Nephron progenitor cell (in vitro differentiated cells): ENCODE results near the gene CD52.

ENCODE experiments used
- DNase-seq: peaks from one replicate; pipeline ENCODE4 v3.0.0; 2021
- H3K27ac Mint-ChIP-seq: 2 replicates; pipeline ENCODE4 v1.8.0; 2021; ENCODE audit warnings: mild to moderate bottlenecking, moderate library complexity, mixed read lengths
- H3K27me3 Mint-ChIP-seq: 2 replicates; pipeline ENCODE4 v1.8.0; 2021; ENCODE audit warnings: mild to moderate bottlenecking, low read depth, mixed read lengths; ENCODE audit not compliant: poor library complexity
- H3K36me3 Mint-ChIP-seq: 2 replicates; pipeline ENCODE4 v1.8.0; 2021; ENCODE audit warnings: low read depth, mixed read lengths
- H3K4me1 Mint-ChIP-seq: 2 replicates; pipeline ENCODE4 v1.8.0; 2021; ENCODE audit warnings: mixed read lengths
- H3K4me3 Mint-ChIP-seq: 2 replicates; pipeline ENCODE4 v1.8.0; 2021; ENCODE audit warnings: mild to moderate bottlenecking, moderate library complexity, mixed read lengths
- H3K9me3 Mint-ChIP-seq: 2 replicates; pipeline ENCODE4 v1.8.0; 2021; ENCODE audit warnings: mild to moderate bottlenecking, moderate library complexity, mixed read lengths
- CTCF ChIP-seq: fragments of 200-600 bp; sonication (generic); IDR thresholded peaks from 2 replicates; pipeline ENCODE4 v1.5.0; 2021; ENCODE audit warnings: antibody characterized with exemption

The CD52 gene

GRCh38 chr1:26286064-26286416 lies 31.7 kb upstream of the CD52 start:
- Mint-ChIP-seq H3K36me3 (no peaks in the 10 kb centered on the region), H3K4me3 (no peak overlapping the region), H3K27ac (no peak overlapping the region), H3K27me3 (no peaks in the 10 kb centered on the region), H3K9me3 (no peaks in the 10 kb centered on the region), H3K4me1 (peaks cover 81% of the 10 kb centered on the region)
- no peak for DNase-seq
- no peak for TF ChIP-seq CTCF

- no peaks in the 10 kb centered on the region for H3K27me3 Mint-ChIP-seq
- H3K36me3 Mint-ChIP-seq, result no peaks in the 10 kb centered on the region
- no peak for DNase-seq
- H3K27ac Mint-ChIP-seq, result peak overlapping the region; percentile 51
- H3K4me3 Mint-ChIP-seq, result no peak overlapping the region
- TF ChIP-seq CTCF, result no peak
- no peaks in the 10 kb centered on the region for H3K9me3 Mint-ChIP-seq
- peaks cover 81% of the 10 kb centered on the region for H3K4me1 Mint-ChIP-seq
Observed at GRCh38 chr1:26287033-26287711, 30.6 kb upstream of the CD52 start.

GRCh38 chr1:26287811-26288210 lies 29.9 kb upstream of the CD52 start:
- H3K4me3 Mint-ChIP-seq, result no peak overlapping the region
- peaks cover 2% of the 10 kb centered on the region for H3K36me3 Mint-ChIP-seq

GRCh38 chr1:26288311-26288941 lies 29.3 kb upstream of the CD52 start:
- Mint-ChIP-seq H3K27me3 (no peaks in the 10 kb centered on the region), H3K36me3 (peaks cover 6% of the 10 kb centered on the region), H3K4me3 (no peak overlapping the region), H3K4me1 (peaks cover 76% of the 10 kb centered on the region), H3K9me3 (no peaks in the 10 kb centered on the region), H3K27ac (no peak overlapping the region)
- TF ChIP-seq CTCF, result no peak
- DNase-seq, result no peak

More at GRCh38 chr1:26287811-26288210, 29.9 kb upstream of the CD52 start:
- DNase-seq, result no peak
- Mint-ChIP-seq H3K4me1 (peaks cover 78% of the 10 kb centered on the region), H3K27ac (no peak overlapping the region), H3K9me3 (no peaks in the 10 kb centered on the region), H3K27me3 (no peaks in the 10 kb centered on the region)
- no peak for TF ChIP-seq CTCF

- TF ChIP-seq CTCF, result no peak
- Mint-ChIP-seq H3K4me1 (peaks cover 80% of the 10 kb centered on the region), H3K27me3 (no peaks in the 10 kb centered on the region), H3K27ac (no peak overlapping the region), H3K36me3 (peaks cover 12% of the 10 kb centered on the region), H3K4me3 (no peak overlapping the region), H3K9me3 (no peaks in the 10 kb centered on the region)
- DNase-seq, result no peak
Observed at GRCh38 chr1:26289158-26290059, 28.3 kb upstream of the CD52 start.
